Measurements from ENCODE around the gene HTR4. TPM values are rescaled to one million over a fixed set of nuclear protein-coding genes. Genes with fewer than 3 reads are reported as not detected.

HTR4 gene
- total and polyA plus RNA-seq, 2 donors (not counting 3 experiments of a cell fraction or from before 2014, with no cell fraction given), result not detected

DNA sequence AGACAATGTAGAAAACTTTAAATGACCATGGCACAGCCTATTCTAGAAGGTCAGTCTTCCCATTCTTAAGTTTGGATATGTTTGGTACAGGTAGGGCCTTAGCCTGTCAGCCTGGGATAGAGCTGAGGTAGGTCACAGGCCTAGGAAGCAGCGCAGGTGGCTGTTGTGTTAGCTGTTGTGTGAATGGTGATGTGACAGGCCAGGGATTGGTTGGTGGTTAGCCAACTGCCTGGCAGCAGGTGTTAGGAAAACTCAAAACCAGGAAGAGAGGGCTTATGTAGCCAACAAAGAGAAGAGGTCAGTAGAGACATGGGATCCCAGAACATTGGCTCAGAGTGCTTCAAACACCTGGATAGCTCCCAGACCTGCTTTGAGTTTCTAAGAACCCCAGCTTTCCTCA lies 186.4 kb downstream of the HTR4 start:
- H3K4me1 ChIP-seq (ENCODE audit: control insufficient read depth, extremely low read depth, insufficient read depth, low read length), result peaks cover 43% of the 10 kb centered on the region
- FAIRE-seq (no peak), DNase-seq (ENCODE audit: low read depth, low spot score) (no peak)
- H3K4me3 ChIP-seq (replicated peaks in 1 of 3; ENCODE audit: insufficient read depth in 1 of 3, low read depth in 1 of 3, low read length in 3 of 3), result no peak overlapping the region
- ChIA-PET POLR2A (no interaction called here), CTCF (interaction anchor here (1.0 kb wide), 1 partner anchor 16 kb away, joined by 3 read pairs; no protein-coding TSS in a partner anchor)
- intact Hi-C loops (cut with micrococcal nuclease) (loop anchor here (5.0 kb wide), 1 partner anchor 154 kb away; no protein-coding TSS in a partner anchor), dilution Hi-C loops (cut with MboI; ENCODE audit: extremely low pct_ligation_motif_present, low sequenced_read_pairs) (no loop called here)
- no peaks in the 10 kb centered on the region for H3K9me3 ChIP-seq (replicated peaks; ENCODE audit: control insufficient read depth, insufficient read depth, low read length)
- BruUV-seq (replicated peaks), result no TSS peak
- H3K27ac ChIP-seq (ENCODE audit: insufficient read depth, low read depth, low read length), result no peak overlapping the region
- no peaks in the 10 kb centered on the region for H4K20me1 ChIP-seq (replicated peaks; ENCODE audit: control insufficient read depth, extremely low read depth, insufficient read depth, low read length)
- no peak overlapping the region for H3K9ac ChIP-seq (replicated peaks; ENCODE audit: extremely low read depth, insufficient read depth, low read length)
- no peaks in the 10 kb centered on the region for H3K36me3 ChIP-seq (ENCODE audit: control insufficient read depth in 2 of 2, extremely low read depth in 1 of 2, insufficient read depth in 2 of 2, low read length in 2 of 2)
- H3K79me2 ChIP-seq (ENCODE audit: control insufficient read depth, insufficient read depth, low read length), result no peaks in the 10 kb centered on the region
- H3K9me1 ChIP-seq (replicated peaks; ENCODE audit: control insufficient read depth, extremely low read depth, insufficient read depth, low read length), result no peaks in the 10 kb centered on the region
- H2AFZ ChIP-seq (ENCODE audit: low read depth, low read length), result no peak overlapping the region
- TF ChIP-seq POLR2A (IDR thresholded peaks at IDR 0.05; ENCODE audit: low read depth, low read length), result no peak
- no peak overlapping the region for H3K4me2 ChIP-seq (ENCODE audit: insufficient read depth, low read length)
- no peaks in the 10 kb centered on the region for H3K27me3 ChIP-seq (ENCODE audit: control insufficient read depth in 2 of 2, insufficient read depth in 2 of 2, low read length in 2 of 2)

DNA sequence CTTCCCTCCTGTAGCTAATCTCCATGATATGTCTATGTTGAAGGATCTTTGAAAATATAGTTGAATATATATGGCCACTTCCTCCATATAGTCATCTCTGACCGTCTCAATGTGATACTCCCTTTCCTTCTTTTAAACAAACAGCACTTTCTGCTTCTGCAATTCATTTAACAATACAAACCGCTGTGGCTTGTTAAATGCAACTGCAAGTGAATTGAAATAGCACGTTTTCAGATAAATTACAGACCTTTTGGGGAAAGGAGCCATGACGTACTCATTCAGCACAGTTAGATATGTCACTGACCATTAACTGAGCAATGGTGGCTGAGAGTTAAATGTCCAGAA lies 188.1 kb downstream of the HTR4 start:
- POLR2A ChIA-PET, result no interaction called here
- intact Hi-C loops (cut with micrococcal nuclease), result loop anchor here (5.0 kb wide), 1 partner anchor 156 kb away; no protein-coding TSS in a partner anchor
- H3K27me3 ChIP-seq (ENCODE audit: control insufficient read depth in 2 of 2, insufficient read depth in 2 of 2, low read length in 2 of 2), result no peaks in the 10 kb centered on the region
- TF ChIP-seq EZH2 (IDR thresholded peaks at IDR 0.05; ENCODE audit: borderline replicate concordance, low read depth, low read length, severe bottlenecking) (no peak), JUN (IDR thresholded peaks at IDR 0.05; ENCODE audit: borderline replicate concordance, insufficient read depth, insufficient read length, low read depth) (no peak), GATA2 (IDR thresholded peaks at IDR 0.05; ENCODE audit: insufficient read depth, insufficient read length, low read depth, low read length) (no peak), POLR2AphosphoS5 (IDR thresholded peaks at IDR 0.05; ENCODE audit: insufficient read depth, low read depth, low read length) (no peak), MYC (IDR thresholded peaks at IDR 0.05; ENCODE audit: low read depth, low read length) (no peak), POLR2A (IDR thresholded peaks at IDR 0.05; ENCODE audit: low read depth, low read length) (no peak)
- TF ChIP-seq, protein P1, sequence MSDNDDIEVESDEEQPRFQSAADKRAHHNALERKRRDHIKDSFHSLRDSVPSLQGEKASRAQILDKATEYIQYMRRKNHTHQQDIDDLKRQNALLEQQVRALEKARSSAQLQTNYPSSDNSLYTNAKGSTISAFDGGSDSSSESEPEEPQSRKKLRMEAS (IDR thresholded peaks at IDR 0.05; ENCODE audit: insufficient read depth, insufficient read length), result no peak
- TF ChIP-seq, protein P2, sequence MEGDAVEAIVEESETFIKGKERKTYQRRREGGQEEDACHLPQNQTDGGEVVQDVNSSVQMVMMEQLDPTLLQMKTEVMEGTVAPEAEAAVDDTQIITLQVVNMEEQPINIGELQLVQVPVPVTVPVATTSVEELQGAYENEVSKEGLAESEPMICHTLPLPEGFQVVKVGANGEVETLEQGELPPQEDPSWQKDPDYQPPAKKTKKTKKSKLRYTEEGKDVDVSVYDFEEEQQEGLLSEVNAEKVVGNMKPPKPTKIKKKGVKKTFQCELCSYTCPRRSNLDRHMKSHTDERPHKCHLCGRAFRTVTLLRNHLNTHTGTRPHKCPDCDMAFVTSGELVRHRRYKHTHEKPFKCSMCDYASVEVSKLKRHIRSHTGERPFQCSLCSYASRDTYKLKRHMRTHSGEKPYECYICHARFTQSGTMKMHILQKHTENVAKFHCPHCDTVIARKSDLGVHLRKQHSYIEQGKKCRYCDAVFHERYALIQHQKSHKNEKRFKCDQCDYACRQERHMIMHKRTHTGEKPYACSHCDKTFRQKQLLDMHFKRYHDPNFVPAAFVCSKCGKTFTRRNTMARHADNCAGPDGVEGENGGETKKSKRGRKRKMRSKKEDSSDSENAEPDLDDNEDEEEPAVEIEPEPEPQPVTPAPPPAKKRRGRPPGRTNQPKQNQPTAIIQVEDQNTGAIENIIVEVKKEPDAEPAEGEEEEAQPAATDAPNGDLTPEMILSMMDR (IDR thresholded peaks at IDR 0.05; ENCODE audit: extremely low read depth in 1 of 2, insufficient read depth in 1 of 2, low read depth in 1 of 2, low read length in 2 of 2), result no peak
- H3K4me1 ChIP-seq (ENCODE audit: control insufficient read depth, extremely low read depth, insufficient read depth, low read length), result peaks cover 28% of the 10 kb centered on the region
- no peak overlapping the region for H3K9ac ChIP-seq (replicated peaks; ENCODE audit: extremely low read depth, insufficient read depth, low read length)
- DNase-seq (ENCODE audit: low read depth, low spot score) (no peak), FAIRE-seq (no peak)
- CTCF ChIA-PET, result interaction anchor here (0.7 to 1.7 kb wide), 4 partner anchors 13 to 648 kb away, joined by 3 to 5 read pairs (median 4); no protein-coding TSS in a partner anchor
- dilution Hi-C loops (cut with MboI; ENCODE audit: extremely low pct_ligation_motif_present, low sequenced_read_pairs), result no loop called here
- H3K27ac ChIP-seq (ENCODE audit: insufficient read depth, low read depth, low read length), result no peak overlapping the region
- no peak overlapping the region for H2AFZ ChIP-seq (ENCODE audit: low read depth, low read length)
- no peaks in the 10 kb centered on the region for H3K9me3 ChIP-seq (replicated peaks; ENCODE audit: control insufficient read depth, insufficient read depth, low read length)
- no peaks in the 10 kb centered on the region for H3K79me2 ChIP-seq (ENCODE audit: control insufficient read depth, insufficient read depth, low read length)
- H3K4me3 ChIP-seq (replicated peaks in 1 of 3; ENCODE audit: insufficient read depth in 1 of 3, low read depth in 1 of 3, low read length in 3 of 3), result no peak overlapping the region
- no peaks in the 10 kb centered on the region for H3K9me1 ChIP-seq (replicated peaks; ENCODE audit: control insufficient read depth, extremely low read depth, insufficient read depth, low read length)
- H4K20me1 ChIP-seq (replicated peaks; ENCODE audit: control insufficient read depth, extremely low read depth, insufficient read depth, low read length), result no peaks in the 10 kb centered on the region
- no peak overlapping the region for H3K4me2 ChIP-seq (ENCODE audit: insufficient read depth, low read length)
- no peaks in the 10 kb centered on the region for H3K36me3 ChIP-seq (ENCODE audit: control insufficient read depth in 2 of 2, extremely low read depth in 1 of 2, insufficient read depth in 2 of 2, low read length in 2 of 2)
- no TSS peak for BruUV-seq (replicated peaks)
